Stimulated activated CD8-positive, alpha-beta memory T cell treated with anti-CD3 and anti-CD28 coated beads, Interleukin-12 subunit alpha, Interleukin-12 subunit beta, amount 100 ng/mL, for 24 hours (primary cell): ENCODE results near the gene DUSP14.

ENCODE experiments used
- DNase-seq: peaks from one replicate; pipeline ENCODE4 v3.0.0-alpha.2; 2020; ENCODE audit errors: extremely low read depth

Gene DUSP14

DNA sequence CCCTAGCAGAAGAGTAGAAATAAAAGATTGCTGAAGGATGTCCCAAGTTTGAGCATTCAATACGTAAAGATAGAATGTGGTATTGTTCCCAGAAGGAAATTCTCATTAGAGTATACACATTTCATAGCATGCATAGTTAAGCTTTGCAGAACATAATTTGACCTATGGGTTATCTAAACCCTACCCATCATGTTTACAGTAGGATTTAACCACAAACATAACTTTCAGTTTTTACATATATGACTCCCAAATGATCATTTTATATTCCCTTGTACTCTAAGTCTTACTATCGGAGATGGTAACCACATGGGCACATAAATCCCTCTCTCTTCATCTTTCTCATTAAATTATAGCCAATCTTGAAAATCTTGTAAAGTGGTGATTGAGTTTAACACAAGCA lies 68.6 kb downstream of the DUSP14 start:
- no peak for DNase-seq

- DNase-seq = no peak
Measured at GRCh38 chr17:37562016-37562745, 72.5 kb downstream of the DUSP14 start.
